ENCODE data around the gene SUGP2. TPM values are rescaled to one million over a fixed set of nuclear protein-coding genes. Genes with fewer than 3 reads are reported as not detected.

The SUGP2 gene
- total RNA-seq, 2 donors from 2014 or later = 41.8 to 99.6 TPM

GRCh38 chr19:18946335-18946734, 87.0 kb downstream of the SUGP2 start:
- H3K4me1 ChIP-seq (replicated peaks) = no peaks in the 10 kb centered on the region
- intact Hi-C loops (cut with DNase I) = no loop called here
- TF ChIP-seq CTCF (IDR thresholded peaks at IDR 0.05) (no peak), POLR2A (IDR thresholded peaks at IDR 0.05) (no peak), POLR2AphosphoS5 (IDR thresholded peaks at IDR 0.05) (no peak)

GRCh38 chr19:18945297-18945696, 88.0 kb downstream of the SUGP2 start:
- Histone ChIP-seq H3K27ac (no peak overlapping the region), H3K27me3 (replicated peaks; ENCODE audit: insufficient read depth) (no peaks in the 10 kb centered on the region), H3K4me3 (no peak overlapping the region), H3K9me3 (no peaks in the 10 kb centered on the region), H3K4me1 (replicated peaks) (no peaks in the 10 kb centered on the region), H3K36me3 (no peaks in the 10 kb centered on the region)
- no peak for DNase-seq (ENCODE audit: low spot score)
- TF ChIP-seq CTCF (IDR thresholded peaks at IDR 0.05) (no peak), POLR2A (IDR thresholded peaks at IDR 0.05) (no peak), POLR2AphosphoS5 (IDR thresholded peaks at IDR 0.05) (no peak)
- 93% methylated on average over 9 of the region's 9 CpGs for WGBS
- intact Hi-C loops (cut with DNase I) = no loop called here

More at GRCh38 chr19:18946335-18946734, 87.0 kb downstream of the SUGP2 start:
- Histone ChIP-seq H3K27ac (no peak overlapping the region), H3K9me3 (no peaks in the 10 kb centered on the region), H3K4me3 (no peak overlapping the region), H3K27me3 (replicated peaks; ENCODE audit: insufficient read depth) (no peaks in the 10 kb centered on the region), H3K36me3 (no peaks in the 10 kb centered on the region)
- DNase-seq (ENCODE audit: low spot score) = no peak

DNA sequence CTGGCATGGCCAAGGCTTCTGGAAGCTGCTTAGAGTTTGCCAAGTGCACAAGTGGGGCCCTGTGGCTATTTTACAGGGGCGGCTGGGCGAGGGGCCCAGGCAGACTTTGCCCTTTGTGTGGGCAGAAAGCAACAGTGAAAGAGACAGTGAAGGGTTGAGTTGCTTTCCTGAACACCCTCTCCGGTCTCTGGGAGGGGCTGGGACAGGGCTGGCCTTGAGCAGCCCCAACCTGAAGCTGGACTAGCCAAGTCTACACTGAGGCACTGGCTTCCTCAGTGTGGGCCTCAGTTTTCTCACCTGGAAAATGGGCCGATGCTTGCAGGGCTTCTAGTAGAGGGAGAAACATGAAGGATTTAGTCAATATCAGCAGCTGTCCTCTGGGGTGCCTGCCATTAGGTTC, 89.9 kb downstream of the SUGP2 start:
- intact Hi-C loops (cut with DNase I) = no loop called here
- Histone ChIP-seq H3K27me3 (replicated peaks; ENCODE audit: insufficient read depth) (no peaks in the 10 kb centered on the region), H3K9me3 (no peaks in the 10 kb centered on the region), H3K4me3 (no peak overlapping the region), H3K36me3 (no peaks in the 10 kb centered on the region), H3K4me1 (replicated peaks) (no peaks in the 10 kb centered on the region), H3K27ac (no peak overlapping the region)
- 69% methylated on average over 4 of the region's 4 CpGs for WGBS
- DNase-seq (ENCODE audit: low spot score) = no peak
- TF ChIP-seq POLR2AphosphoS5 (IDR thresholded peaks at IDR 0.05) (no peak), CTCF (IDR thresholded peaks at IDR 0.05) (no peak), POLR2A (IDR thresholded peaks at IDR 0.05) (no peak)

GRCh38 chr19:18942692-18943091, 90.6 kb downstream of the SUGP2 start:
- intact Hi-C loops (cut with DNase I) = no loop called here

More at GRCh38 chr19:18942692-18943091, 90.6 kb downstream of the SUGP2 start:
- no peaks in the 10 kb centered on the region for H3K27me3 ChIP-seq (replicated peaks; ENCODE audit: insufficient read depth)
- H3K27ac ChIP-seq = no peak overlapping the region
- no peaks in the 10 kb centered on the region for H3K9me3 ChIP-seq
- no peak for TF ChIP-seq CTCF (IDR thresholded peaks at IDR 0.05)
- no peak for TF ChIP-seq POLR2A (IDR thresholded peaks at IDR 0.05)
- TF ChIP-seq POLR2AphosphoS5 (IDR thresholded peaks at IDR 0.05) = no peak
- no peaks in the 10 kb centered on the region for H3K4me1 ChIP-seq (replicated peaks)
- no peak overlapping the region for H3K4me3 ChIP-seq
- no peaks in the 10 kb centered on the region for H3K36me3 ChIP-seq
- DNase-seq (ENCODE audit: low spot score) = no peak
- whole genome bisulfite sequencing = 85% methylated on average over 6 of the region's 6 CpGs

Measured in prostate gland (tissue), 2 donors.